LNCAP (cell line): ENCODE data around the gene DNAH17.

Source experiments
- CTCF ChIP-seq: fragments of 450-650 bp; IDR thresholded peaks from 2 replicates; pipeline ENCODE4 v1.5.1; 2017; ENCODE audit warnings: mild to moderate bottlenecking

The DNAH17 gene

GRCh38 chr17:78451753-78452152 is 125.4 kb downstream of the DNAH17 start:
- TF ChIP-seq CTCF: no peak

DNA sequence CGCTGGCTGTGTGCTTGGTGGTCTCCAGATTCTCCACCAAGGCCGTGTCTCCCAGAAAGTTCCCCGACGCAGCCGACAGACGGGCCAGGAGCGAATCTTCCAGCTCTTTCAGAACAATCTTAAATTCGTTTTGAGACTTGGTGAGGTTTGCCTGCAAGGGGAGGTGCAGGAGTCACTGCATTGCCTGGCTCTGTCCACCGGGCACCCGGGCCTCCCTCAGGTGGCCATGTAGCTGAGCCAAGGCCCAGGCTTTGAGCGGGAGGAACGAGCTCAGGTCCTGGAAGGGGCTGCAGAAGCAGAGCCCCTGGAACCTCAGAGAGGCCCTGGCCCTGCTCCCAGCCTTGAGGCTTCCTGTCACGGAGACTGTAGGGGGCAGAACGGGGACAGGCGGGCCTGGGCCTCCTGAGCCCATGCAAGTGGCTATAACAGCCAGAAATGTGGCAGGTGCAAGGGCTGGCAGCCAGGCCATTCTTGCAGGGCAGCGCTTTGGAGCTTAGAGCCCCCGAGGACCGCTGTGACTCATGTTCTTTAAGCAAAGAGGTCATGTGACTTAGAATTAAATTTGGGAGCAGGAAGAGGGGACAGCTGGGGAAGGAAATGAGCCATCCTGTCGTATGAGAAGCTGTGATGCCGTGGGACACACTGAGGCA is 126.4 kb downstream of the DNAH17 start:
- TF ChIP-seq CTCF: no peak

- TF ChIP-seq CTCF: no peak
Measured at GRCh38 chr17:78449983-78450595, 127.1 kb downstream of the DNAH17 start.

- no peak for TF ChIP-seq CTCF
Measured at GRCh38 chr17:78448356-78448993, 128.7 kb downstream of the DNAH17 start.

- TF ChIP-seq CTCF: no peak
Measured at GRCh38 chr17:78446833-78447232, 130.4 kb downstream of the DNAH17 start.

GRCh38 chr17:78444392-78444791 is 132.8 kb downstream of the DNAH17 start:
- TF ChIP-seq CTCF: no peak

- TF ChIP-seq CTCF: no peak
Measured at GRCh38 chr17:78442648-78443218, 134.5 kb downstream of the DNAH17 start.
